ENCODE results near the gene NKAPD1.

DNA sequence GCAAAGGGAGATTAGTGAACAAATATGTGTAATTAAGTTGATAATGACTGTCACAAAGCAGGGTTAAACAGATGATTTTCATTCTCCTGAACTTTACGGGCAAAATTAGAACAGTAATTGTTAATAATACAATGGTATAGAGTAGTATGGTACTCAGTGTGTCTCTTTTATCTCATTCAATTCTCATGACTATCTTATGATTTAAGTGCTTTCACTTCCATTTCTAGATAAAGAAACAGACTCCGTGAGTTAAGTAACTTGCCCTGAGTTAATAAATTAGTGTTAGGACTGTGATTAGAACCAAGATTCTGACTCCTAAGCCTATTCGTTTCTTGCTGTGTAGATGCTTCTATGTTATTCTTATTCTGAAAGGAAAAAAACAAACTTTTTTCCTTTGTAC lies 22.3 kb upstream of the NKAPD1 start:
- TF ChIP-seq, protein P1, sequence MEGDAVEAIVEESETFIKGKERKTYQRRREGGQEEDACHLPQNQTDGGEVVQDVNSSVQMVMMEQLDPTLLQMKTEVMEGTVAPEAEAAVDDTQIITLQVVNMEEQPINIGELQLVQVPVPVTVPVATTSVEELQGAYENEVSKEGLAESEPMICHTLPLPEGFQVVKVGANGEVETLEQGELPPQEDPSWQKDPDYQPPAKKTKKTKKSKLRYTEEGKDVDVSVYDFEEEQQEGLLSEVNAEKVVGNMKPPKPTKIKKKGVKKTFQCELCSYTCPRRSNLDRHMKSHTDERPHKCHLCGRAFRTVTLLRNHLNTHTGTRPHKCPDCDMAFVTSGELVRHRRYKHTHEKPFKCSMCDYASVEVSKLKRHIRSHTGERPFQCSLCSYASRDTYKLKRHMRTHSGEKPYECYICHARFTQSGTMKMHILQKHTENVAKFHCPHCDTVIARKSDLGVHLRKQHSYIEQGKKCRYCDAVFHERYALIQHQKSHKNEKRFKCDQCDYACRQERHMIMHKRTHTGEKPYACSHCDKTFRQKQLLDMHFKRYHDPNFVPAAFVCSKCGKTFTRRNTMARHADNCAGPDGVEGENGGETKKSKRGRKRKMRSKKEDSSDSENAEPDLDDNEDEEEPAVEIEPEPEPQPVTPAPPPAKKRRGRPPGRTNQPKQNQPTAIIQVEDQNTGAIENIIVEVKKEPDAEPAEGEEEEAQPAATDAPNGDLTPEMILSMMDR (conservative IDR thresholded peaks at IDR 0.05 in 1 of 2, IDR thresholded peaks at IDR 0.05 in 1 of 2; ENCODE audit: extremely low read depth in 1 of 2, insufficient read depth in 1 of 2, low read depth in 1 of 2, low read length in 2 of 2), result no peak
- no peak for TF ChIP-seq EZH2 (IDR thresholded peaks at IDR 0.05; ENCODE audit: borderline replicate concordance, low read length)

Data from mammary epithelial cell (primary cell).